ENCODE results near the gene C3orf20. TPM values are rescaled to one million over a fixed set of nuclear protein-coding genes. Genes with fewer than 3 reads are reported as not detected.

C3orf20 gene
- total and polyA plus RNA-seq, 2 of the 4 experiments (the other 2 are of a cell fraction) = not detected

DNA sequence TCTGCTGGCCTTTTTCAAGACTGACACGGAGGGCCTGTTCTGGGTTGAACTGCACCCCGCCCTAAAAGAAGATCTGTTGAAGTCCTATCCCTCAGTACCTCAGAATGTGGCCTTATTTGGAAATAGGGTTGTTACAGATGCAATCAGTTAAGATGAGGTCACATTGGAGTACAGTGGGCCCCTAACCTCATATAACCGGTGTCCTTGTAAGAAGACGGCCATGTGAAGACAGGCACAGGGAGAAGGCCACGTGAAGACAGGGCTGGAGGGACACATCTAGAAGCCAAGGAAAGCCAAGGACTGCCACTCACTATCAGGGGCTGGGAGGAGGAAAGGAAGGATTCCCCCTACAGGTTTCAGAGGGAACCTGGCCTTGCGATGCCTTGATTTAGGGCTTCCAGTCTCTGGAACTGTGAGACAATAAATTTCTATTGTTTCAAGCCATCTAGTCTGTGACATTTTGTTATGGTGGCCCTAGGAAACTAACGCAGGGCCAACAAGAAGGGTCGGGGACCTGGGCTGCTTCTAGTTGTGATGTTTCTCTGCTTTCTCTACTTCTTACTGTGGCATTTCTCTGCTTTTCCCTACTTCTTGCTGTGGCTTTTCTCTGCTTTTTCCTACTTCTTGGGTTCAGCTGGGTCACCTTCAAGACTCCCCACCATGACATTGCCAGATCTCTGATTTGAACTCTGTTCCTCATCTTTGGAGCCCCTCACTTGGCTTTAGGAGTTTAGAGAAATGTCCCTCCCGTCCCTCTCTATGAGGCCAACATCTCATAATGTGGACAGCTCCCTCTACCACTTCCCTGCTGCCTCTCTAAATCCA is 28.1 kb upstream of the C3orf20 start:
- no peak overlapping the region for H4K91ac ChIP-seq (ENCODE audit: insufficient read depth, low read depth, low read length)
- H3K4ac ChIP-seq (ENCODE audit: low read depth, low read length) = no peak overlapping the region
- BruUV-seq (replicated peaks) = no TSS peak
- no peaks in the 10 kb centered on the region for H3K4me1 ChIP-seq (ENCODE audit: control insufficient read depth, insufficient read depth, low read length)
- no peak overlapping the region for H4K8ac ChIP-seq (ENCODE audit: low read depth in 2 of 2, low read length in 2 of 2)
- WGBS, 2 experiments (ENCODE audit: extremely low coverage in 2 of 2, insufficient read length in 1 of 2) = 92% methylated on average over 2 of the region's 9 CpGs; no CpG with 5 or more reads in 1 of the 2 experiments
- no peak overlapping the region for H2BK20ac ChIP-seq (ENCODE audit: low read depth, low read length)
- H3K79me1 ChIP-seq (ENCODE audit: low read depth in 1 of 2, low read length in 2 of 2) = peaks cover 0 to 2% of the 10 kb centered on the region in 2 experiments; a peak in 3 of 4 replicates
- ChIA-PET CTCF (no interaction called here), POLR2A (ENCODE audit: unreplicated experiment) (no interaction called here)
- H2BK120ac ChIP-seq (ENCODE audit: low read depth, low read length) = no peak overlapping the region
- H2AFZ ChIP-seq (replicated peaks; ENCODE audit: low read length, poor library complexity) = no peak overlapping the region
- no peaks in the 10 kb centered on the region for H3K9me1 ChIP-seq (ENCODE audit: insufficient read depth, low read length)
- no peaks in the 10 kb centered on the region for H3K36me3 ChIP-seq (ENCODE audit: control insufficient read depth, insufficient read depth, low read length)
- dilution Hi-C loops (cut with HindIII; ENCODE audit: low sequenced_read_pairs, unreplicated experiment) (no loop called here), intact Hi-C loops (cut with micrococcal nuclease) (no loop called here), in situ Hi-C loops (cut with MboI; ENCODE audit: low sequenced_read_pairs) (no loop called here)
- no peak overlapping the region for H3K56ac ChIP-seq (ENCODE audit: extremely low read depth, insufficient read depth, low read length)
- ATAC-seq (ENCODE audit: low read depth) (no peak), DNase-seq (no peak)
- H4K5ac ChIP-seq (ENCODE audit: low read depth, low read length) = no peak overlapping the region
- peaks cover 9% of the 10 kb centered on the region for H3K27me3 ChIP-seq (ENCODE audit: control insufficient read depth, insufficient read depth, low read length)
- H2AK5ac ChIP-seq (ENCODE audit: low read depth, low read length) = no peak overlapping the region
- H4K20me1 ChIP-seq (ENCODE audit: insufficient read depth, low read length) = no peaks in the 10 kb centered on the region
- no peak overlapping the region for H2BK15ac ChIP-seq (ENCODE audit: low read depth, low read length)
- no peak overlapping the region for H3K27ac ChIP-seq (ENCODE audit: insufficient read depth, low read length)
- no peak overlapping the region for H3K4me2 ChIP-seq (ENCODE audit: low read depth, low read length)
- H2BK5ac ChIP-seq (ENCODE audit: low read depth, low read length, poor library complexity, severe bottlenecking) = no peak overlapping the region
- H3K14ac ChIP-seq (replicated peaks; ENCODE audit: low read depth, low read length) = no peak overlapping the region
- no peak overlapping the region for H3K9ac ChIP-seq (ENCODE audit: low read depth, low read length)
- TF ChIP-seq MAFK (IDR thresholded peaks at IDR 0.05; ENCODE audit: low read depth, low read length) (no peak), MAZ (IDR thresholded peaks at IDR 0.05; ENCODE audit: borderline replicate concordance, low read depth, low read length) (no peak), MXI1 (IDR thresholded peaks at IDR 0.05; ENCODE audit: borderline replicate concordance, low read depth, low read length) (no peak), POLR2A (IDR thresholded peaks at IDR 0.05; ENCODE audit: low read depth, low read length) (no peak), RAD21 (IDR thresholded peaks at IDR 0.05; ENCODE audit: low read length) (no peak), FOS (IDR thresholded peaks at IDR 0.05; ENCODE audit: low read depth, low read length) (no peak), CHD1 (IDR thresholded peaks at IDR 0.05; ENCODE audit: low read depth, low read length) (no peak), RCOR1 (IDR thresholded peaks at IDR 0.05; ENCODE audit: insufficient replicate concordance, low read length) (no peak)
- TF ChIP-seq, protein P1, sequence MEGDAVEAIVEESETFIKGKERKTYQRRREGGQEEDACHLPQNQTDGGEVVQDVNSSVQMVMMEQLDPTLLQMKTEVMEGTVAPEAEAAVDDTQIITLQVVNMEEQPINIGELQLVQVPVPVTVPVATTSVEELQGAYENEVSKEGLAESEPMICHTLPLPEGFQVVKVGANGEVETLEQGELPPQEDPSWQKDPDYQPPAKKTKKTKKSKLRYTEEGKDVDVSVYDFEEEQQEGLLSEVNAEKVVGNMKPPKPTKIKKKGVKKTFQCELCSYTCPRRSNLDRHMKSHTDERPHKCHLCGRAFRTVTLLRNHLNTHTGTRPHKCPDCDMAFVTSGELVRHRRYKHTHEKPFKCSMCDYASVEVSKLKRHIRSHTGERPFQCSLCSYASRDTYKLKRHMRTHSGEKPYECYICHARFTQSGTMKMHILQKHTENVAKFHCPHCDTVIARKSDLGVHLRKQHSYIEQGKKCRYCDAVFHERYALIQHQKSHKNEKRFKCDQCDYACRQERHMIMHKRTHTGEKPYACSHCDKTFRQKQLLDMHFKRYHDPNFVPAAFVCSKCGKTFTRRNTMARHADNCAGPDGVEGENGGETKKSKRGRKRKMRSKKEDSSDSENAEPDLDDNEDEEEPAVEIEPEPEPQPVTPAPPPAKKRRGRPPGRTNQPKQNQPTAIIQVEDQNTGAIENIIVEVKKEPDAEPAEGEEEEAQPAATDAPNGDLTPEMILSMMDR (conservative IDR thresholded peaks at IDR 0.05; ENCODE audit: low read depth, low read length) = no peak
- H3K18ac ChIP-seq (ENCODE audit: low read depth, low read length) = no peak overlapping the region
- H3K23ac ChIP-seq (ENCODE audit: low read depth, low read length) = no peak overlapping the region
- no peaks in the 10 kb centered on the region for H3K9me3 ChIP-seq (ENCODE audit: control insufficient read depth, insufficient read depth, low read length)
- no peak overlapping the region for H2AK9ac ChIP-seq (replicated peaks; ENCODE audit: low read depth, low read length, poor library complexity)
- H3K4me3 ChIP-seq (ENCODE audit: insufficient read depth, low read depth, low read length) = no peak overlapping the region
